ENCODE results near the gene ACVR2A.

Gene ACVR2A

DNA sequence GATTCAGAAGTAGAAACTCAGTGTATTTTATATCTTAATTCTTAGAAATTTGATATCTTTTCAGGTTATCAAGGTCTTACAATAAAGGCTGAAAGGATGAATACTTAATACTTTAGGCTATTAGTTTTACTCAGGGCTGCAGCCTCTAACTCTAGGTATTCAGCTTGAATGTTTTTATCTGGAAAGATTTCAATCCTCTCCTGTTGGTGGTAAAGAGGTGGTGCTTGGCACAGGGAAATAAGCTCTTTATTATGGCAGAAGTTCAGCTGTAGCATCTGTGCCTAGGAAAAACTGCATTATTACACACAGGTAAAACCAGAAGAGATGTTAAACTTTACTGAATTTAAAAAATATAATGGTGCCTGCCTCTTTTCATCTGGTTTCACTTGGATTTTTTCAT lies 11.1 kb downstream of the ACVR2A start:
- DNase-seq, result no peak

DNA sequence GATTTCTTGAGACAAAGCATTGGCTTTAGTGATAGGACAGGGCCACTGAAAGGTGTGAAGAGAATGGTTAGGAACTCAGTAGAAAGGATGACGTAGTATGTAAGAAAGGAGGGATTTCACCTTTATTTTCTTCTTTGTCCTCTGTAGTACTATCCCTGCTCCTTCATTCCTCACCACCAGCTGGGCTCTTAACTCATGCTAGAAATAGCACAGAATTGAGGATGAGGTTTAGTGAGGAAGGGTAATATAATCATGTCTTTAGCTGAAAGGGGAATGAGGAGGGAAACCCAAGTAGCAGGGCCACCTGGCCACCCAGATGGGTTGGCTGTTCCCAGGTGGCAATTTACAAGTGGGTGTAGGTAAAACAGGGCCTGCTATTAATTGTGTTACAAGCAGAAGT lies 15.2 kb downstream of the ACVR2A start:
- no peak for DNase-seq

DNA sequence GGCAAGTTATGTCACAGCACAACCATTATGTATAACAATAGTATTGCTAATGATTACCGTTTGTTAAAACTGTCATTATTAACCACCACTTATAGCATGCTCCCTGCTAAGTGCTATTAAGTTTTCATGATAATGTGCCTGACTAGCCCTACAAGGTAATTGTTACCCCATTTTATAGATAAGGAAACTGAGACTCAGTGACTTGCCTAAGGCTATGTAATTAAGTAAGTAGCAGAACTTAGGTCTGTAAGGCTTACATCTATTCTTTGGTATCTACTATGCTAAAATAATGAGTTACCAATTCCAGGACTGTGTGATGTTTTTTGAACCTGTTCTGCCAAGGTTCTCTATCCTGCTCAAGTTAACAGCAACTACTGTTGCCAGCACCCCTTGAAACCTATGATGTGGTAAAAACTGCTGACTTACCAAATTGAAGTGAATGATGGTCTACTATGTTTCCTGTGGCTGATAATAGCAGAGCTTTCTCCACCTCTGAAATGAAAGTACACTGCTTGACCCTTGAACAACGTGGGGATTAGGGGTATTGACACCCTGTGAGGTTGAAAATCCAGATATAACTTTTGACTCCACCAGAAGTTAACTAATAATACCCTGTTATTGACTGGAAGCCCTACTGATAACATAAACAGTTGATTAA lies 18.2 kb downstream of the ACVR2A start:
- no peak for DNase-seq

DNA sequence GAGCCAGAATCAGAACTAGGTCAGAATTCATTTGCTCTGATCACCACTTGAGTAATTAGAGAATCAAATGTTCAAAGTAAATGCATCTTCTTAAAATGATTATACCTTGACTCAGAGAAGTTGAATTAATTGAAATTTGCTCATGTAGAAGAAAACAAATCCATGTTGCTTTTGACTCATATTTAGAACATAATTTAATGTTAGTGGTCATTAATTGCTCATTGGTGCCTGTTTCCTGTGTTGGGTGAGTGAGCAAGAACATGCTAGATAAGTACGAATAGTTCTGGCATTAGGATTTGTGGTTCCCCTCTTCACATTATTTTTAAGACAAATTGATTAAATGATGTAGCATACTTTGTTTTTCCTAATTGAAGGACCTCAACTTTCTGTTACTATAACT lies 19.0 kb downstream of the ACVR2A start:
- no peak for DNase-seq

DNA sequence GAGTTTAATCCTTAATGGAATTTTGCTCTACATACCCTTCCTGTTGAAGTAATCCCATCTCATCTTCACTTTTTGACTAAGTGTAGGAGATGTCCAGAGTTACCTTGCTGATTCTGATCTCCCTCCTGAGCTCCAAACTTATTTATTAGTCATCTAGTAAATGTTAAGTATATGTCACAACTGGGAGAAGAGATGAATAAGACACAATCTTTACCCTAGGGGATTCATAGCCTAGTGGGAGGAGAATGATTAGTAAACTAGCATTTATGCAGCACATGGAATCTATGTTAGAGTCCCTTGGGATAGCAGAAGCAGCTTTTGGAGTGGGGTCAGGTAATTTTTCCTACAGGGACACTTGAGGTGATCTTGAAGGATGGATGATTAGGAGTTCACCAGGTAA lies 20.7 kb downstream of the ACVR2A start:
- DNase-seq, result no peak

DNA sequence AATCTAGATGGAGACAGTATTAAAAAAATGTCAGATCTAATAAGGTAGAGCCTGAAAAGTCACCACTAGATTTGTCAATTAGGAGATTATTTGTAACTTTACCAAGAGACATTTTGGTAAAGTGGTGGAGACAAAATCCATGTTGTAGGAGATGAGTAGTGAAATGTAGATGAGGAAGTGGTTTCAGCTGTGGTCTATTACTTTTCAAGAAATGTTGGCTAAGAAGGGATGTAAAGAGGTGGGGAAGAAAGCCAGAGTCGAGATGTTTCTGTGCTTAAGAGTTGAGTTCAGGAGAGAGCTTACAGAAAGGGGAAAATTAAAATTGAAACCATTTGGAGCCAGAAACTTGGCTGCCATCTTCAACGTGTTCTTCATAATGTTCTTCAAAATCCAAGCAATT lies 22.2 kb downstream of the ACVR2A start:
- no peak for DNase-seq

DNA sequence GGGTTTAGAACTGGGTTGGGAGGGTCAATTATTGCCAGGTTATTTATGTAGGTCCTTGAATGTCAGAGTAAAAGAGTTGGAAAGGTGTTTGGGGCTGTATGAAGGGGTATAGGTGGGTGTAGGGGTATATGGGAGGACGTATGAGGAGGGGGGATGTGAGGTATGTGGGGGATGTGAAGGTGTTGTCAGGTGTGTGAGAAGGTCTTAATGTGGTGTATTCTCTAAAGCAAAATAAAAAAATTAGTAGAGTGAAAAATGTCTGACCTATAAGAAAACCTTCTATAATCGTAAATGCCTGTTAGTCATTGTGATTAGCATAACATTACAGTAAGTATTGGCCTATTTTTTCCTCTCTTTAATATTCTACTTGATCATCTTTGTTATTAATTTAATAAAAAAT lies 25.1 kb downstream of the ACVR2A start:
- DNase-seq, result no peak

DNA sequence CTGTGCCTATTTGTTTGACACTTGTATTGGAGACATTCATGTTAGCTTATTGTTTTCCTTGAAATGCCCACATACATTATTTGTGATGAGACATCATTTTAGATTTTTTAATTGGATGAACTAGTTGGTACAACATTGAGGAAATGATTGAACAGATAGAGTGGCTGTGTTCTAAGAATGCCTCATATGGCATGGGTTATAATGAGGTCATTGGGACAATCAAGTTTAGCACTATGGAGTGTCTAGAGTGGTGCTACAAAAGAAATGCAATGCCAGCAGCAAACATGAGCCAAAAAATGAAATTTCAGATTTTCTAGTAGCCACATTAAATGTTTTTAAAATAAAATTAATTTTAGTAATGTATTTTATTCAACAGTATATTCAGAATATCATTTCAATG lies 28.1 kb downstream of the ACVR2A start:
- DNase-seq, result no peak

DNA sequence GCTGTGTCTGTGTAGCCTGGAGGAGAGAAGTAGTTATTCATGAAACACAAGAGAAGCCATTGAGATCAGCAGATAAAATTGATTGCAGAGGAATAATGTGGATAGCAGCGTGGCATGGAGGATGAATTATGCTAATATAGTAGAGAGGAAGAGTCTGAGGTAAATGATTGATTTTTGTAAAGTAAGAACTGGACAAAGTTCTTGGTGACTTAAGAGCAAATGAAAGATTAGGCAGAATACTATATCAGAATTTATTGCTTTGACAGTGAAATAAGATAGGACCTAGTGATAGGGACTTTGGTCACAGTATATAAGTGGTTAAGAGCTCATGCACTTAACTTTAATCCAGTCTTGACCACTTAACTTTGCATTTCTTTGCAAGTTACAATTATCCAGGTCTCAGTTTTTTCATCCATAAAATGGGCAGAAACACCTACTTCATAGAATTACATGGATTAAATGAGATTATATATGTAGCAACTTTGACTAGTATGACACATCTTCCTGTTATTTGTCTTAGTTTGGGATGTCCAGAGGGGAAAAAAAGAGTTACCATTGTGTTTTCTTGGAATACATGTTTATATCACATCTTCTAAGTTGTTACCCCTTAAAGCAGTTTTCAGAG lies 29.1 kb downstream of the ACVR2A start:
- DNase-seq, result no peak

DNA sequence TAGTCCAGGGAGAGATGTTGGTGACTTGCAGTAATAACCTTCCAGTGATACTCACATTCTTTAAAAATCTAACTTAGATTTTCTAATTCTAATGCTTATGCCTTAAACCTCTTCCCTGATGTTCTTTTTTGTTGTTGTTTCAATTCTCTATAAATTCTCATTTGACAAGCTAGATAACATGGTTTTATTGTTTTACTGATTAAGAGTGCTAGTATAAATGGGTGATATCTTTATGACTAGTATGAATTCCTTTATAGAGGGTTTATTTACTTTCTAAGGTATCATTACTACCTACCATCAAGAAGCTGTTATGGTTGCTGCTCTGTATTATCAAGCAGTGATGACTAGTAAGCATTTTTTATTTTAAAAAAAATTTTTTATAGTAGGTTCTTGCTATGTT lies 35.0 kb downstream of the ACVR2A start:
- DNase-seq, result no peak

DNA sequence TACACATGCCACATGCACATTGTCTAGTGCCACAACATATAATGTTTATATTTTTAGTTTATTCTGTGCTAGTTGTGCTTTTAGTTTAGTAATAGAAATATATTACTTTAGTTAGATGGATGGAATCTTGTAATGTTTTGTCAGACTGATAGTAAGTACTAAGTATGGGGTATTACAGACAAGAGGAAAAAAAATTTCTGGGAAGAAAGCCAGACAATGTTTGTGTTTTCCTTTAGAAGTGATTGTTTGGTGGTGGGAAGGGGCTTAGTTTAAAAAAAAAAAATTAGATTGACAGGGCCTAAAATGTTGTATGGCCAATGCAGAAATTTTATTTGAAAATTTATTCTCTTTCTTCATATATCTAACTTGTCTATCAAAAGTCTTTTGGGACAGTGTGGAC lies 37.8 kb downstream of the ACVR2A start:
- no peak for DNase-seq

DNA sequence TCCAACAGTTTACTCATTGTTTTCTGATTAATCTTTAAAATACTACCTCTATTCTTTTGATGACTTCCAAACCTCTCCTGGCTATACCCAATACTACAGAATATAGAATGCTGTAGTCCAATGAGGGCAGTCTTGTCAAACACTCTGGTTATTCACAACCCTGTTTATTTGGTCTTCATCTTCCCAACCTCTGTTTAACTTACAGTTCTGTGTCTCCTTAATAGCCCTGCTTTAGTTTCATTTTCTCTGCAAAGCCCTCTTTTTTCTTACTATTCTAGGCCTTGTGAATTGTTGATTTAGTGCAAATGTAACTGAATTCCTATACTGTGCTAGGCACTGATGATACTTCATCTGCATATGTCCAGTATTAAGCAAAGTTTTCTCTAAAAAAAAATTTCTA lies 40.0 kb downstream of the ACVR2A start:
- no peak for DNase-seq

DNA sequence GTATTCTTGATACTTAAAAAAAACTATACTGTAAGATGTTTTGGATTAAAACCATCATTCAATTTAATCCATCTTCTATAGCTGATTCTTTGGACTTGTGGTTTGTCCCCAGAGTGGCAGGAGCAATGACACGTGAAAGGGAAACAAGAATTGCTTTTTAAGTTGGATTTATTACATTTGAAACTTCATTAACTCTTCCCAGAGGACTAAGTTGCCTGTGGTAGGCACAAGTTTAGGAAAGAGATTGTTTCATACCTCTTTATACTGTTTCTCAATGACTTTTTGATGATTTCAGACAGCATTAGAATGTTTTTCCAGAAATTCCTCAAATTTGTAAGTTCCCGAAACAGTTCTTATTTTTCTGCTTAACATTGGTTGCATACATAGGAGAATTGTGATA lies 41.3 kb downstream of the ACVR2A start:
- no peak for DNase-seq

DNA sequence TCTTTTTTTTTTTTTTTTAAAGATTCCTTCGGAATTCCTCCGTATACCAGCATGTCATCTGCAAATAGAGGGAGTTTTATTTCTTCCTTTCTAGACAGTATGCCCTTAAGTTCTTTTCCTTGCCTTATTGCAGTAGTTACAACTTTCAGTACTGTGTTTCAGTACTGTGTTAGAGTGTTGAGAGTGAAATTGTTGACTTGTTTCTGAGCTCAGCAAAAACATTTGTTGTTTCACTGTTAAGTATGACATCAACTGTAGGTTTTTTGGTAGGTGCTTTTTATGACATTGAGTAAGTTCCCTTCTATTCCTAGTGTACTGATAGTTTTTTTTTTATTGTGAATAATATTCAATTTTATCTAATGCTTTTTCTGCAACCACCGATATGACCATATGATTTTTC lies 43.9 kb downstream of the ACVR2A start:
- no peak for DNase-seq

DNA sequence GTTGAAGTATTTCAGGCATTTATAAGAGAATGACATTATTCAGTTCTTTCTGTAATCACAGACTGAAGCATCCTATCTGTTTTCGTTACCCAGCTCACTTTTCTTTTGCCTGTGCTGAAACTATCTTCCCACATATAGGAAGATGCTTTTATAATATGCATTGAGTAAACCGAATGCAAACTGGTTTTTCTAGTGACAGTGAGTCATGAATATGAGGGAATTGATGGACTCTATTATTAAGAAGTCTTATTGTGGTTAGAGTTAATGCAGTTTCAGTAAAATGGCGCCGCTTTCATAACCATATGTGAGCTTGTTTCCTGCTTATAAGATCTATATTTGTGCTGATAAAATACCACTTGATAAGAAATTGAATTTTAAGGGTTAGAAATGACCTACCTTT lies 59.2 kb downstream of the ACVR2A start:
- no peak for DNase-seq

DNA sequence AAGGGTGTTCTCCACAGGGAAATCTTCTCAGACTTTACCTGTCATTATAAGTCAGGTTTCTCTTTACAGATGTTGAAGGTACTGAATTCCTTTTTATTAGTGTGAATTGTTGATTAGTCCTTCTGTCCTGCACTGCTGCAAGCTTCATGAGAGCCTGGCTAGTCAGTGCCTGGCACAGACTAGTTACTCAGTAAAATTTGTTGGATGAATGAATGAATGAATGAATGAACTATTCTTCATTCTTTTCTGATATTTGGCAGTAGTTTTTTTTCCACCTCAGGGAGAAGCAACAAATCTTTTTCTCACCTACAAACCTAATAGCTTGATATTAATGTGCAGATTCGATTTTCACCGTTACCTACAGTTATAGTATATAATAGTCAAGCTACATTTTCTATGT lies 64.3 kb downstream of the ACVR2A start:
- no peak for DNase-seq

DNA sequence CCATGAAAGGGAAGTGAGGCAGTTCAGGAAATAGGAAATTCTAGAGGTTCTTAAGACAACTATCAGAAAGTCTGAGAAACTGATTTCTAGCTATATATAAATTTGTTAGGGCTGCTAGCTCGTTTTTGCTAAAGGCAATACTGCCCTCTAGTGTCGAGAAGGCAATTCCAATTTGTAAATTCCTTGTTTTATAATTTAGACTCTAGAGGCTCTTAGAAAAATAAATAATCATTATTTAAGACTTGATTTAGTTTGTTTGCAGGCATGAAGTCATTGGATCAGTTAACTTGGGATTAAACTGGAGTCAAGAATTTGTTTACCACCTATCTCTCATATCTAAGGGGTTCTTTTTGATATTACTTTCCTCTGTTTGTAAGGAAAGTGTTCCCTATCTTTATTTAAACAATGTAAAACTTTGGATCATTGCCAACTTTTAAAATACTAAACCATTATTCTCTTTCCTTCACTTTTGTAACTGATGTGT lies 66.2 kb downstream of the ACVR2A start:
- DNase-seq, result peak; percentile 25

DNA sequence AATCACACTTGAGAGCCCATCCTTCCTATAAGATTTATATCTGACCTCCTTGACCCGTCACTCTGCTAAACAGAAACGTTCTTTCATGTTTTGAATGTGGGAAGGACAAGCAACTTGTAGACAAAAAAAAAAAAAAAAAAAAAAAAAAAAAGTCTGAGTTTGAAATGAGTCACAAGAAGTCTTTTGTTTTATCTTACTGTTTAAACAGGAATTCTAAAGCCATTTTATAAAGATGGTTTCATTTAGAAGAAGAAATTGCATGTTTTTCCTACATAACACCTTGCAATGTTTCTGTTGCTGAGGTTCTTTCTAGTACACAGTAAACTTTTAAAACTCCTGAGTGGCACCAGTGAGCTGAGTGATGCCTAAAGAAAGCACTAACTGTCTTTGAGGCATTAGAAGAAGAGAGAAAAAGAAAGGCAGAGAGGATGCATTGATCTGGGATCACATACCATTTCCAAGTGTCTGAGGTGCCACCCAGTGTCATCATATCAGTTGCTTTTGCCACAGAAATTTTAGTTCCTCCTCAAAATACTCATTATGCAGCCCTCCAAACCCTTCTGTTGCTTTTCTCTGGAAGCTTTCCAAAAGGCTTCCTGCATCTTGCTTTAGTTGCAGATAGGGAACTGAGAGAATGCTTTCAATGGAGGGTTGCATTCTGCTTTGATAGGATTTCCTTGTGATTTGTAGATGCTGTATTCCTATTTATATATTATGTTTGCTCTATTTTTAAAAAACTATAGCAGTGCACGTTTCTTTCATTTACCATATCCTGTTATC lies 69.1 kb downstream of the ACVR2A start:
- no peak for DNase-seq

DNA sequence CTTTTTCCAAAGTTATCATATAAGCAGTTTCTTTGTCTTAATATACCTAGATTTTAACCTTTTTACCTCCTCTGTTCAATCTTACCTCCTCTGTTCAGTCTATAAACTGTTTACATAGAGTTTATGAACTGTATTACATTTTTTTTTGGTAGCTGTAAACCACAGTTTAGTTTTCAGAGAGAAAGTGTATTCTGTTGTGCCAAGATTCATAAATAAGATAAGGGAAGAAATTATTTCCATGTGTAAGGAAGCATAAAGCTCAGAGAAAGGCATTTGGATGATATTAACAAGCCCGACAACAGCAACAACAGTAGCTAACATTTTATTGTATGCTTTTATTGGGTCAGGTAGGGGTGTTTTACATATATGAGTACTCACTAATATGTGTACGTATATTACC lies 71.2 kb downstream of the ACVR2A start:
- no peak for DNase-seq

DNA sequence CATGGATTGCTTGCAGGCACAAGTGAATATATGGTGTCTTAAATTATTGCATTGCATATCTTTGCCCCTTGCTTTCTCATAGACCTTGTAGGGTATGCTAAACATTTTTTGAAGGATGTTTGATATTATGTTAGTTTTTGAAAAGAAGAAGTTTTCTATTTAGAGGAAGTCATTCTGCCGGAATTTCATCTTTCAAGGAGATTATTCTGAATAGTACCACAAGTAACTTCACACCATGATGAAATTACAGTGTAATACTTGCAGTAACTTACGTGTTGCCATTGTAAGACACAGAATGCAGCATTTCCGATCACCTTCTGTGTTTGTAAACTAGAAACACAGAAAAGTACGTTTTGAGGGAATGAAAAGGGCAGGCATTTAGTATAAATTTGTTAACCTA lies 71.9 kb downstream of the ACVR2A start:
- no peak for DNase-seq

DNA sequence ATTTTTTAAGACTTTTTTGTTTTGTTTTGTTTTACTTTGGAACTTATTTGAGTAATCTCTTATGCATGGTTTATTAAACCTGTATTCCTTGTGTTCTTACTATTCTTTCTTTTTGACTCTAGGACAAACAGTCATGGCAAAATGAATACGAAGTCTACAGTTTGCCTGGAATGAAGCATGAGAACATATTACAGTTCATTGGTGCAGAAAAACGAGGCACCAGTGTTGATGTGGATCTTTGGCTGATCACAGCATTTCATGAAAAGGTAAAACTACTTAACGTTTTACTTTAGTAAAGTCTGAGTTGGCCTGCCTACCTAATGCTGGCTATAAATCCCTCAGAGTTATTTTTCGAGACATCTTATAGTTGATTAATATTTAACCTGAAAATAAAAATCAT lies 72.3 kb downstream of the ACVR2A start:
- DNase-seq, result no peak

DNA sequence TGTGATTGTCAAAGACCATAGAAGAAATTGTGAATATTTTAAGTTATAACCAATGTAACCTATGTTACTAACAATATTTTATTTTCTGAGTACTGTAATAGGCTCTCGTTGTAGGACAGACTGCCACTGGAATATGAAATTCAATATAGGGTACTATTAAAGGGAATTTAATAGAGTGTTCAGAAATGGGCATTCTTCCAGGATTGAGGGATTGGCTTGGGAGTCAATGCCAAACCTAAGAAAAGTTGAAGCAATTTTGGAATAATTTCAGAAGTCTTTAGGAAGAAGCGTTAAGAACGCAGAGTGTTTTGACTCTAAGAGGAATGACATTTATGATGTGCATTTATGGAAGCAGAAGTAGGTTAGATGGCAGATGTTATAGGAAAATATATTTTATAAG lies 79.0 kb downstream of the ACVR2A start:
- no peak for DNase-seq

DNA sequence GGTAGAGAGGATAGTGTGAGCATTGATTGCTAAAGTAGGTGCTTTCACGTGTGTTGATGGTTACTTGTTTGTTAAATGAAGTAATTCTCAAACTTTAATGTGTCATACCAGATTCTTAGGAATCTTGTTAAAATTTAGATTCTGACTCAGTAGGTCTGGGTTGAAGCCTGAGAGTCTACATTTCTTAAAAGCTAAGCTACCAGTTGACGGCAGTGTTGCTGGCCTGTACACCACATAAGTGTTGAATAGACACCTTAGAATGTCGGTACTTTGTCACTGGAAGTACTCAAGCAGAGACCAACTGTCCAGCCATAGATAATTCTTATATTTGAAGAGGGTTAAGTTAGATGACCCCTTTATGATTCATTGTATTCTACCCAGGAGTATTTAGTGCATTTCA lies 79.8 kb downstream of the ACVR2A start:
- no peak for DNase-seq

DNA sequence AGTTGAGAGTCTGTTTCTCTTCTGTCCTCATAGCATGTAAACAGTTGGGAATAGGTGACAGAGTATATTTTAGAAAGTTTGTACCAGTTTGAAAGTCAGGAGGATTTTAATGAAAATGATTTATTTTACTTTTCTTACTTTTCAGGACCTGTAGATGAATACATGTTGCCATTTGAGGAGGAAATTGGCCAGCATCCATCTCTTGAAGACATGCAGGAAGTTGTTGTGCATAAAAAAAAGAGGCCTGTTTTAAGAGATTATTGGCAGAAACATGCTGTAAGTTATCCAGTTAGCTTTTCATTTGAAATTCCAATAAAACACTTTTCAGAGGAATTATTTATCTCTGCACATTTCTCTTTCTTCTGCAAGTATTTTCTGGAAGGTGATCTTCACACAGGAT lies 81.1 kb downstream of the ACVR2A start:
- no peak for DNase-seq

Measured in activated T-cell treated with anti-CD3 and anti-CD28 coated beads for 4 hours (primary cell).